Right lobe of liver (tissue), 6 donors: ENCODE data around the gene WDR5B. TPM values are rescaled to one million over a fixed set of nuclear protein-coding genes. Genes with fewer than 3 reads are reported as not detected.

ENCODE experiments used
- ATAC-seq, 4 donors: fragments of 200-7000 bp; cut with Tn5 transposase; one replicate each; pipeline ENCODE4 v1.9.1; 2020; ENCODE audit warnings: mild to moderate bottlenecking in 4 of 4, moderate library complexity in 4 of 4
- DNase-seq, 3 donors: peaks; one replicate each; pipeline ENCODE4 v3.0.0-alpha.2; 2020
- H3K27ac ChIP-seq, 3 donors: fragments of 200-600 bp; one replicate each; pipeline ENCODE4 v1.8.0; 2022
- H3K27me3 ChIP-seq, 2 donors: fragments of 200-600 bp; one replicate each; pipeline ENCODE4 v1.8.0; 2022
- H3K36me3 ChIP-seq, 4 donors: fragments of 200-600 bp; sonication (generic) in 1 of 4; one replicate each; pipeline versions ENCODE4 v1.5.1 to v1.8.0; 2017 to 2022; ENCODE audit warnings: control low read depth in 1 of 4
- H3K4me1 ChIP-seq, 4 donors: fragments of 200-600 bp; sonication (generic) in 1 of 4; one replicate each; pipeline versions ENCODE4 v1.5.1 to v1.8.0; 2017 to 2022; ENCODE audit warnings: control low read depth in 1 of 4
- H3K4me3 ChIP-seq, 3 donors: fragments of 200-600 bp; one replicate each; pipeline ENCODE4 v1.8.0; 2022
- H3K9me3 ChIP-seq, 4 donors: fragments of 200-600 bp; sonication (generic) in 1 of 4; one replicate each; pipeline versions ENCODE4 v1.5.1 to v1.8.0; 2017 to 2022; ENCODE audit warnings: control low read depth in 1 of 4
- POLR2A ChIP-seq: fragments of 450-650 bp; IDR thresholded peaks from one replicate; pipeline ENCODE4 v1.6.1; 2017; ENCODE audit warnings: antibody characterized with exemption, mild to moderate bottlenecking
- WGBS: methylation state at CpG from one replicate; pipeline ENCODE4 v1.1.6; 2018; ENCODE audit warnings: low coverage, low lambda C conversion rate; ENCODE audit not compliant: insufficient coverage; ENCODE audit errors: missing lambda C conversion rate; 5-methylcytosine and 5-hydroxymethylcytosine counted together
- intact Hi-C, 2 donors: fragments of 100-400 bp; cut with DNase I; formaldehyde crosslinking; loops; one replicate each; pipeline versions ENCODE4 v1.11.2 to v1.14.1; 2022
- total RNA-seq, 6 experiments: library from RNA; depleted of rRNA in 2 of 6; stranded (reverse); fragments of >200 nt in 2 of 6; fragmentation: NEBNext Ultra II Directional in 3 of 6; extraction: Animal tissue kit (Norgen Biotek cat#: 25700) in 3 of 6; gene quantifications; one replicate each; pipeline versions ENCODE4 v1.1.0 to v1.2.4, GENCODE V29; 2016 to 2023
- TF ChIP-seq, protein P1 (sequence below), 4 donors: fragments of 200-600 bp in 3 of 4; fragments of 450-650 bp in 1 of 4; IDR thresholded peaks; one replicate each; pipeline versions ENCODE4 v1.5.1 to v1.8.0; 2016 to 2022; ENCODE audit warnings: antibody characterized with exemption in 4 of 4, mild to moderate bottlenecking in 2 of 4
- donor health status: DM: no; HTN: yes; CAD: no.
- donor health status: DM: no; HTN: no; CAD: no.
- donor health status: DM: no; HTN: no; CAD: no.
- donor health status: DM: no; HTN: yes; CAD: no.
- donor health status: DM: no; HTN: yes; CAD: no.

WDR5B gene
- total RNA-seq, 6 experiments from 2014 or later = 1.4 to 4.0 (median 2.1) TPM

DNA sequence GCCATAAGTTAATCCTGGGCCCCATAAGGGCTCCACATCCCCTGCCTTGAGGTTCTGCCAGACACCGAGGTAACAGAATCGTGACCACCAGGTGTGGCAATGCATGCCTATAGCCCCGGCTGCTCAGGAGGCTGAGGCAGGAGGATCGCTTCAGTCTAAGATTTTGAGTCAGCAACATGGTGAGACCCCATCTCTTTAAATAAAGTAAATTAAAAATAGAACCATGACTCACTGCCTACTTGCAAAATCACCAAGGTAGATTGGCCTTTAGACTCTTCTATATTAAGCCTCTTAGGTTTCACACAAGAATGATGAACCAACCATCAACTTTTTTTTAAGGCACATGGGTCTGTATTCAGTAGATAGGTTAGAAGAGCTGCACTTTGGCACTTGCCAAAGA, 9.7 kb downstream of the WDR5B start:
- Histone ChIP-seq H3K36me3 (peaks cover 0 to 45% (median 6%) of the 10 kb centered on the region in 4 donors), H3K4me1 (peaks cover 0 to 4% (median 0%) of the 10 kb centered on the region in 4 donors), H3K9me3 (no peaks in the 10 kb centered on the region), H3K27ac (no peak overlapping the region), H3K27me3 (no peaks in the 10 kb centered on the region), H3K4me3 (no peak overlapping the region)
- TF ChIP-seq POLR2A = no peak
- TF ChIP-seq, protein P1, sequence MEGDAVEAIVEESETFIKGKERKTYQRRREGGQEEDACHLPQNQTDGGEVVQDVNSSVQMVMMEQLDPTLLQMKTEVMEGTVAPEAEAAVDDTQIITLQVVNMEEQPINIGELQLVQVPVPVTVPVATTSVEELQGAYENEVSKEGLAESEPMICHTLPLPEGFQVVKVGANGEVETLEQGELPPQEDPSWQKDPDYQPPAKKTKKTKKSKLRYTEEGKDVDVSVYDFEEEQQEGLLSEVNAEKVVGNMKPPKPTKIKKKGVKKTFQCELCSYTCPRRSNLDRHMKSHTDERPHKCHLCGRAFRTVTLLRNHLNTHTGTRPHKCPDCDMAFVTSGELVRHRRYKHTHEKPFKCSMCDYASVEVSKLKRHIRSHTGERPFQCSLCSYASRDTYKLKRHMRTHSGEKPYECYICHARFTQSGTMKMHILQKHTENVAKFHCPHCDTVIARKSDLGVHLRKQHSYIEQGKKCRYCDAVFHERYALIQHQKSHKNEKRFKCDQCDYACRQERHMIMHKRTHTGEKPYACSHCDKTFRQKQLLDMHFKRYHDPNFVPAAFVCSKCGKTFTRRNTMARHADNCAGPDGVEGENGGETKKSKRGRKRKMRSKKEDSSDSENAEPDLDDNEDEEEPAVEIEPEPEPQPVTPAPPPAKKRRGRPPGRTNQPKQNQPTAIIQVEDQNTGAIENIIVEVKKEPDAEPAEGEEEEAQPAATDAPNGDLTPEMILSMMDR (IDR thresholded peaks at IDR 0.05) = no peak
- 83% methylated on average over 3 of the region's 4 CpGs for WGBS
- peak in 3 of 4 donors; percentile 50 to 83 (median 66) for ATAC-seq
- DNase-seq = no peak
- intact Hi-C loops = no loop called here

DNA sequence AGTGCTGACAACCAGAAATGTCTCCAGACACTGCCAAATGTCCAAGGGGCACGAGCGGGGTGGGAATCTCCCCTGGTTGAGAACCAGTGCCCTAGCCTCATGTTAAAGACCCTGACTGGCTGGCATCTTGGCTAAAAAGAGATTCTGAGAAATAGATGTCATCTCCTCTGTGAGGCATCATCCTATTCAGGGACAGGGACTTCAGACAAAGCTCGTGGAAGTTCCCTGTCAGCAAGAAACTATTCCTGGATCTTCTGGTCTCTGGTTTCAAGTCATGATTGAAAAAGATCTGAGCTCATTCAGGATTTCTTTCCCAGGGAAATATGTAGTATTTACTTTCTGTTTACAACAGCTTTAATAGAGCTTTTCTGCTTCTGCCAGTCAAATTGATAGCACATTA, 10.8 kb downstream of the WDR5B start:
- Histone ChIP-seq H3K27ac (no peak overlapping the region), H3K4me1 (peaks cover 0 to 4% (median 0%) of the 10 kb centered on the region in 4 donors), H3K9me3 (no peaks in the 10 kb centered on the region), H3K36me3 (peaks cover 0 to 38% (median 3%) of the 10 kb centered on the region in 4 donors), H3K27me3 (no peaks in the 10 kb centered on the region), H3K4me3 (no peak overlapping the region)
- WGBS = 67% methylated on average over 1 of the region's 3 CpGs
- no peak for TF ChIP-seq POLR2A
- TF ChIP-seq, protein P1 (IDR thresholded peaks at IDR 0.05) = no peak
- no peak for DNase-seq
- ATAC-seq = peak in 1 of 4 donors; percentile 8
- intact Hi-C loops = no loop called here

DNA sequence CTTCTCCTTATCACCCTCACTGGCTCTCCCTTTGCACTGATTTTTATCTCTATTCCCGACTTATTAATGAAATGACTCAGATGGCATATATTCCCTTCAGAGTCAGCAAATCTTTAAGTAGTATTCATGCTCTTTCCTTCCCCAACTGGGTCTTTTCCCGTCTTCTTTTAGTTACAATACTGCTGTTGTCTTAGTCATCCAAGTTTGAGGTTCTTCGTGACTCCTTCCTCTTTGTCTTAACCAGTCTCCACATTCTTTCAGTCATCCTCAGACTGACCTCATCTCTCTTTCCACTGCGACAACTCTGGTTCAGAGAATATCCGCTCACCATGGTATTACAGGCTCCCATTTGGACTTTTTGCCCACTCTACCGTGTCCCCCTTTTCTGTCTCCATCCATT, 12.4 kb downstream of the WDR5B start:
- Histone ChIP-seq H3K27me3 (no peaks in the 10 kb centered on the region), H3K9me3 (no peaks in the 10 kb centered on the region), H3K27ac (no peak overlapping the region), H3K4me1 (peaks cover 0 to 4% (median 0%) of the 10 kb centered on the region in 4 donors), H3K36me3 (peaks cover 0 to 28% (median 3%) of the 10 kb centered on the region in 4 donors), H3K4me3 (no peak overlapping the region)
- intact Hi-C loops = no loop called here
- TF ChIP-seq, protein P1 (IDR thresholded peaks at IDR 0.05) = no peak
- TF ChIP-seq POLR2A = no peak
- WGBS = 87% methylated on average over 6 of the region's 6 CpGs
- ATAC-seq (no peak), DNase-seq (no peak)

DNA sequence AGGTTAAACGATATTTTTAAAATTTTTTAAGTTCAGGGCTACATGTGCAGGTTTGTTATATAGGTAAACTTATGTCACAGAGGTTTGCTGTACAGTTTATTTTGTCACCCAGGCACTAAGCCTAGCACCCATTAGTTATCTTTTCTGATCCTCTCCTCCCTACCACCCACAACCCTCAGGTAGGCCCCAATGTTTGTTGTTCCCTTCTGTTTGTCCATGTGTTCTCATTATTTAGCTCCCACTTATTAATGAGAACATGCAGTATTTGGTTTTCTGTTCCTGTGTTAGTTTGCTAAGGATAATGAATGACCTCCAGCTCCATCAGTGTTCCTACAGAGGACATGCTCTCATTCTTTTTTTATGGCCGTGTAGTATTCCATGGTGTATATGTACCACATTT, 16.9 kb downstream of the WDR5B start:
- DNase-seq (no peak), ATAC-seq (peak in 1 of 4 donors; percentile 27)
- no peaks in the 10 kb centered on the region for H3K27me3 ChIP-seq
- 92% methylated on average over 2 of the region's 2 CpGs for WGBS
- H3K36me3 ChIP-seq = peaks cover 0 to 12% (median 3%) of the 10 kb centered on the region in 4 donors
- intact Hi-C loops = no loop called here
- H3K27ac ChIP-seq = no peak overlapping the region
- TF ChIP-seq, protein P1 (IDR thresholded peaks at IDR 0.05) = no peak
- no peak for TF ChIP-seq POLR2A
- H3K4me3 ChIP-seq = no peak overlapping the region
- H3K4me1 ChIP-seq = peaks cover 0 to 7% (median under 1%) of the 10 kb centered on the region in 4 donors
- H3K9me3 ChIP-seq = no peaks in the 10 kb centered on the region

DNA sequence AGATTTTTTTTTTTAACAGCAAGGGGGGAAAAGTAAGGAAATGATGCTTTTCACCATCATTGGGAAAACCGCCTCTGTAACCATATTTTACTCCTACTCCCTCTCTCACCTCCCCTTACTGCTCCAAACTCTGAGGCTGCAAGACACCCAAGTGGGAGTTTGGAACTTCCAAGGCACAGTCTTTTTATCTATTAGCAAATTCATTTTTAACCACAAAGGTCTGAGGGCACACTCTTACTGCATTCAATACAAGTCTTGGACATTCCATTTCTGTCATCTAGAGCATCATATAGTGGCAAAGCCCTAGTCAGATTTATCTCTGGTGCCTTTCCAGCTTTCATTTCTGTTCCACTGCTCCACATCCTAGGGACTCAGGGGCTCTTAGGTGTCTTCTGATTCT, 18.7 kb downstream of the WDR5B start:
- H3K27me3 ChIP-seq = no peaks in the 10 kb centered on the region
- peaks cover 0 to 24% (median 9%) of the 10 kb centered on the region in 4 donors for H3K4me1 ChIP-seq
- 100% methylated on average over 1 of the region's 1 CpG for WGBS
- intact Hi-C loops = no loop called here
- no peaks in the 10 kb centered on the region for H3K36me3 ChIP-seq
- H3K9me3 ChIP-seq = no peaks in the 10 kb centered on the region
- ATAC-seq (no peak), DNase-seq (no peak)
- no peak overlapping the region for H3K4me3 ChIP-seq
- TF ChIP-seq, protein P1 (IDR thresholded peaks at IDR 0.05) = no peak
- no peak for TF ChIP-seq POLR2A
- no peak overlapping the region for H3K27ac ChIP-seq
